ENCODE data around the gene OR2A5. TPM values are rescaled to one million over a fixed set of nuclear protein-coding genes. Genes with fewer than 3 reads are reported as not detected.

The OR2A5 gene
- total and polyA plus RNA-seq, 2 of the 4 experiments (the other 2 are of a cell fraction): not detected

DNA sequence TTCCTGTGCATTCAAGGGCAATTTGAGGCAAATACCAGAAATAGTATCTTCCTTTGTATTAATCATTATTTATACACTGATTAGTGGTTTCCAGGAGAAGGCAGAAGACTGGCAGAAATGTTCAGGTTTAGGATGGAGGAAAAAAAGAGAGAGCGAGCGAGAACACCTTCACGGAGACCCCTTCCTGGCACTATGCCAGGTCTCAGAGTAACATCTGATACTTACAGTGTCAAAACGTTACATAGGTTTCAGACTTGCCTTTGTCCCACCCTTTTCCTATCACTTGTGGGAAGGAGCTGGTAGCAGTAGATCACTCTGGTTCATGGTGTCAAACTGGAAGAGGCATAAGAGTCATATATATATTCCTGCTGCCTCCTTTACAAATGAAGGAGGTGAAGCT is 38.0 kb downstream of the OR2A5 start:
- Histone ChIP-seq H3K4ac (ENCODE audit: low read depth, low read length) (no peak overlapping the region), H3K56ac (ENCODE audit: extremely low read depth, insufficient read depth, low read length) (no peak overlapping the region), H3K9ac (ENCODE audit: low read depth, low read length) (no peak overlapping the region), H3K27ac (ENCODE audit: insufficient read depth, low read length) (no peak overlapping the region), H3K9me1 (ENCODE audit: insufficient read depth, low read length) (no peaks in the 10 kb centered on the region), H3K4me2 (ENCODE audit: low read depth, low read length) (no peak overlapping the region), H3K18ac (ENCODE audit: low read depth, low read length) (no peak overlapping the region), H3K23ac (ENCODE audit: low read depth, low read length) (no peak overlapping the region), H4K91ac (ENCODE audit: insufficient read depth, low read depth, low read length) (no peak overlapping the region), H2AFZ (replicated peaks; ENCODE audit: low read length, poor library complexity) (no peak overlapping the region), H2AK9ac (replicated peaks; ENCODE audit: low read depth, low read length, poor library complexity) (no peak overlapping the region), H2BK5ac (ENCODE audit: low read depth, low read length, poor library complexity, severe bottlenecking) (no peak overlapping the region), H2BK120ac (ENCODE audit: low read depth, low read length) (no peak overlapping the region), H3K9me3 (ENCODE audit: control insufficient read depth, insufficient read depth, low read length) (no peaks in the 10 kb centered on the region), H2AK5ac (ENCODE audit: low read depth, low read length) (no peak overlapping the region), H2BK20ac (ENCODE audit: low read depth, low read length) (no peak overlapping the region), H3K4me1 (ENCODE audit: control insufficient read depth, insufficient read depth, low read length) (no peaks in the 10 kb centered on the region), H3K36me3 (ENCODE audit: control insufficient read depth, insufficient read depth, low read length) (no peaks in the 10 kb centered on the region), H4K5ac (ENCODE audit: low read depth, low read length) (no peak overlapping the region), H4K20me1 (ENCODE audit: insufficient read depth, low read length) (no peaks in the 10 kb centered on the region), H2BK15ac (ENCODE audit: low read depth, low read length) (no peak overlapping the region), H3K14ac (replicated peaks; ENCODE audit: low read depth, low read length) (no peak overlapping the region), H3K79me1 (ENCODE audit: low read depth in 1 of 2, low read length in 2 of 2) (no peaks in the 10 kb centered on the region), H4K8ac (ENCODE audit: low read depth in 2 of 2, low read length in 2 of 2) (no peak overlapping the region), H3K27me3 (ENCODE audit: control insufficient read depth, insufficient read depth, low read length) (no peaks in the 10 kb centered on the region), H3K4me3 (ENCODE audit: insufficient read depth, low read depth, low read length) (no peak overlapping the region)
- intact Hi-C loops (cut with micrococcal nuclease) (no loop called here), in situ Hi-C loops (cut with MboI; ENCODE audit: low sequenced_read_pairs) (no loop called here), dilution Hi-C loops (cut with HindIII; ENCODE audit: low sequenced_read_pairs, unreplicated experiment) (no loop called here)
- no CpG with 5 or more reads among the region's 4 CpGs for WGBS, 2 experiments (ENCODE audit: extremely low coverage in 2 of 2, insufficient read length in 1 of 2)
- ATAC-seq (ENCODE audit: low read depth) (no peak), DNase-seq (no peak)
- POLR2A ChIA-PET (ENCODE audit: unreplicated experiment): no interaction called here
- TF ChIP-seq, protein P1, sequence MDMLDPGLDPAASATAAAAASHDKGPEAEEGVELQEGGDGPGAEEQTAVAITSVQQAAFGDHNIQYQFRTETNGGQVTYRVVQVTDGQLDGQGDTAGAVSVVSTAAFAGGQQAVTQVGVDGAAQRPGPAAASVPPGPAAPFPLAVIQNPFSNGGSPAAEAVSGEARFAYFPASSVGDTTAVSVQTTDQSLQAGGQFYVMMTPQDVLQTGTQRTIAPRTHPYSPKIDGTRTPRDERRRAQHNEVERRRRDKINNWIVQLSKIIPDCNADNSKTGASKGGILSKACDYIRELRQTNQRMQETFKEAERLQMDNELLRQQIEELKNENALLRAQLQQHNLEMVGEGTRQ (IDR thresholded peaks at IDR 0.05; ENCODE audit: low read depth, low read length): no peak
- CTCF ChIA-PET: no interaction called here
- BruUV-seq (replicated peaks): no TSS peak

Data from IMR-90 (cell line).